Medulla oblongata (tissue), 1 donor: Measurements from ENCODE around the gene NAT16.
A peak's percentile ranks its signal among the peaks of the same experiment; 100 is the strongest.

ENCODE experiments used
- DNase-seq: peaks from one replicate; pipeline ENCODE4 v3.0.0-alpha.2; 2015; ENCODE audit errors: extremely low spot score

NAT16 gene

DNA sequence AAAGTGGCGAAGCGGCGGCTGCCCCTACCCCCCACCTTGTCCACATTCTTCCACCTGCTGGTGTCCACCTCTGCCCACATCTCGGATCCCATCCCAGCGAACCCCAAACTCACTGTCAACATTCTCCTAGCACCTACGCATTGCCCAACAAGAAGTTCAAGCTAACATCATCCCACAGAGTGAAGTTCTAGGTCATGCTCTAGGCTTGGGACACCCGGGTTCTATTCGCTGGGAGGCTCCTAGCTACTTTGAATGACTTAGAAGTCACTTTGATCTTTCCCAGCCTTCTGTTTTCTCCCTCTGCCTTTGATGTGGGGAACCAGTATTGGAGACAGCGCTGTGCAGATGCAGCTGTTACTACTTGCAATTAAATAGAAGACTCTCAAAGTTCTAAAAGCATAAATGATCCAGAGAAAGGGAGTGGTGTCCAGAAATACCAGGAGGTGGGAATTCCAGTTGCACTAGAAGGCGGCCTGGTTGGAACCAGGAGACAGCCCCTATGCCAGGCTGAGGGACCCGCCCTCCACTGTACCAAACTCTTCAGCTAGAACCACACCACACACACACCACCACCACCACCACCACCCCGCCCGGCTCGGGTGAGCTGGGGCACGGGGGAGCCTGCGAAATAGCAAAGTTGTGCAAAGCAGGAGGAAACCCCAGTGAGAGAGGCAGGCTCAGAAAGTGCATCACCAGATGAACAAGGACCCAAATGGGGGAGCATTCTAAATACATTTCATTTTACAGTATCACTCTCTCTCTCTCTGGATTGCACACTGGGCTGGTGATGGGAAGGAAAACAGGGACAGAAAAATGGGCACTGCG is 9.3 kb downstream of the NAT16 start:
- DNase-seq: no peak

DNA sequence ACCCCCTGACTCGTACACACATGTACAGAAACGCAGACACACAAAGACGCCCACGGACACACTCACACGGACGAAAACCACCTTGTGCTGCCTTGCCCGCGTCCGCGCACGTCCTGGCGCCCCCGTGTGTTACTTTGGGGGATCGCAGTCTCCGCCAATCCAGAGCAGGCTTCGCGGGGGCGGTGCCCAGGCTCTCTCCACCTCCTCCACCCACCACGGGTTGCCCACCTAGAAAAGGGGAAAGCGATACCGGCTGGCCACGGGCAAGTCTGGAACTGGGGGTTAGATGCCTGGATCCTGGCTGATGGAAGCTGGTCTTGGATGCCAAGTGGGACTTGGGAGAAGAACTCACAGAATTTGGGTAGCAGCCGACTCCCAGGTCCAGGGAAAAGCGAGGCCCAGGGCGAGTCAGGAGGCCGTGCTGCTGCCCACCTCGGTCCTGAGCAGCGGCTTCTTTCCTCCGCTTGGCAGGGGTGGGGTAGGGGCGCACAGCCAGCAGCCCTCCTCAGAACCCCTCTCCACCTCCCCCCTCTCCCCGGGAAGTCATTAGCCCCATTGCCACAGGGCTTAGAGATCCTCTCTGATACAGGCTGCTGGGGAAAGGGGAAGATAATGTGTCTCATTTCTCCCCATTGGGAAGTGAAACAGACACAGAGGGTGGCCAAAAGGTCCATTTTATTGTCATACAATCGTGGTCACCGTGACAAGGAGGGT is 10.1 kb downstream of the NAT16 start:
- DNase-seq: peak; percentile 41

DNA sequence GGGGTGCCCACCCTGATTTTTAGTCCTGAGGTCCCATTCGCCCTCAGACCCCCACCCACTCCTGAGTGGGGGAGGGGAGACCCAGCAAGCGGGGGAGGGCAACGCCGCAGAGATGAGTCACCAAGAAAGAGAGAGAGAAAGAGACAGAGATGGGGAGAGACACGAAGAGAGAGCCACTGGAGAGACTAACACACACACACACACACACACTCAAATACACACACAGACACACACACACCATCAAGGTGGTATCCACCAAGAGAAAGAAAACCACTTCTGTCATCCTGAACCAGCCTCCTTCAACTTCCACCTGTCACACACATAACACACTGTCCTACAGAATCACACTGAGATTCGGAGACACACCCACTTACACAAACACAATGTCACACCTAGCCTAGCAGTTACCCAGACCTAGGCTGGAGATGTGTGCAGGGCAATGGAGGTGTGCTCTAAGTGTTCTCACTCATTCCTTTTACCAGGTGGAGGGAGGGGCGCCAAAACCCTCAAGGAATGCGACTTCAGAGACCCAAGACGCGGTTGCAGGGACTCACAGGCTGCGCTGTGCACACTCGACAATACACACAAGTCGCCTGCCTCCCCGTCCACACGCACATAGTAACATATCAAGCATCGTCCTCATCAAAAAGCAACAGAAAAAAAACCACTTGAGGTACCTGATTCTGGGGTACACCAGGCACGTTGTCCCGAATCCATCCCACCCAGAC is 10.8 kb downstream of the NAT16 start:
- DNase-seq: no peak

DNA sequence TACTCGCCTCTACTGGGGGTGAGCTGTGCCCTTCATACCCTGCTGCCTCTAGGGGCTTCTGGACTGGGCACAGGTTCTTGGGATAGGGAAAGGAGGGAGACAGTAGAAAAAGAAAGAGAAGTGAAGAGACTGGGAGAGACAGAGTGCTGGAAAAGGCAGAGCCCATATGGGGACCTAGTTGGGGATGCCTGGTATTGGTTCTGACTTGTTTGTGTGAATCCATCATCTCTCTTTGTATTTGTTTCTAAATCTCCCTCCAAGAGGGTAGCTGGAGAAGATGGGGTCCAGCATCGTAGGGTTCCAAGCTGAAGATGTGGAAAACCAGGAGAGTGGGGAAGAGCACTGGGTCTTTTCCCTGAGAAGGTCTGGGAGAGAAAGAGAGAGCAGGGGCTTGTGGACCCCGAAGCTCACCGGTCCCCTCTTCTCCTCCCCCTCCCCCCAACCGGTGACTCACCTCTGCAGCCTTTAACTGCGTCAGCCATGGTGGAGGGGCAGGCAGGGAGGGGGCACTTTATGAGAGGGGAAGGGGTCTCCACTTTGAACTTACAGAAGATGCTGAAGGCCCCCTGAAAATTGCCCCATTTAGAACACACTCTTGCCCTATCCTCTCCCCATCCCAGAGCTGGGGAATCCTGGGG is 11.6 kb downstream of the NAT16 start:
- no peak for DNase-seq

DNA sequence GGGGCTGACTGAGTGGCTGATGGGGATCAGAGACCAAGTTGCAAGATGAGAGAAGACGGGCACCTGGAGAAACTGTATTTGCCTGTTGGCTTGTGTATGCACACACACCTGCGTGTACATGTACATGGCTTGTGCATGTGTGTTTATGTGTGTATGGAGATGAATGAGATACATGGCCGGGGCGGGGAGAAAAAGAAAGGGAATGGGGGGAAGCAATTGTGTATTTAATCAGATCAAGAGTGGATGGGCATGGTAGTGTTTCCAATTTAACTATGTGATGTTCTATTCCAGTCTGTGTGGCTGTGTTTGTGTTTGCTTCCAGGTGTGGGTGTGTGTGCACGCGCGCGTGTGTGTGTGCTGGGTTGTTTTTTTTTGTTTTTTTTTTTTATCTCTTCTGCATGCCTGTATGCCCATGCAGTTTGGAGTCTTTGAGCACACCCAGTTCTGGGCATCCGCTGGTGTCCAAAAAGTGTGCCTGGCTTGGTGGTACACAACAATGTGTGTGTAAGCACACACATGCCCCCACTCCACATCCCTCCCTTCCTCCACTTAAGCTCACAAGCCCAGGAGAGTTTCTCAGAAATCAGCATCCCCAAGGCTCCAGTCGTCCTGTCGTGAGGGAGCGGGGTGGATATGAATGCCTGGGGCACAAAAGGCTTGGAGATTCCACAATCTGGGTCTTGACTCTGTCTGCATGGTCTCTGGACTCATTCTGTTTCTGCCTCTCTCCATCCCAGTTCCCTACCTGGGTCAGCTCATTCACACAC is 12.3 kb downstream of the NAT16 start:
- no peak for DNase-seq

DNA sequence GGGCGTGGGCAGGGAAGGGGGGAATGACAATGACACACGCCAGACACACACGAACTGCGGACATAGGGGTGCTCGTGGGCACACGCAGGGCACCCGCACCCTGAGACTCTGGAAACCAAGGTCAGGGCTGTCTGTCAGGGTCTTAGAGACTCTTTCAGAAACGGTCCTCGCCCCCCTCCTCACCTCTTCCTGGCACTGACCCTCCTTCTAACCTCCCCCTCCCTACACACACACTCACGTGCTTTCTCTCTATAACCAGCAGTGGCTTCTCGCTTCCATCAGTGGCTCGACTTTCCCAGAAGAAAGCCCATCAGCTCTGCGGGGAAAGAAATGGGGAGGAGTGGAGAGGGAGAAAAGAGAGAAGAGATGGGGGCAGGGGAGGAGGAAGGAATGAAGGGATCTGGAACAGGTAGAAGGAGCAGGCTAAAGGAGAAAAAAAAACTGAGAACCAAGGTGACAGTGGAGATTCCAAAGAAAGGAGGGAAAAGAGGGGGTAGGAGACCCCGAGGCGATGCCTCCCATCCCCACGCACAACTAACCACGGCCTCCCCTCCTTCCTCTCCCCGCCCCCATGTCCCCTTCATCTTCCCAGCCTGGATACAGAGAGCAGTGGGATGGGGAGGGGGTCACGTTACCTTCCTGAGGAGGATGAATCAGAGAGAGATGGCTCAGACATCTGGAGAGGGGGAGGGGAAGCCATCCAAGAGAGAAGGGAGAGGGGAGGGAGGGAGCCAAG is 13.0 kb downstream of the NAT16 start:
- no peak for DNase-seq

DNA sequence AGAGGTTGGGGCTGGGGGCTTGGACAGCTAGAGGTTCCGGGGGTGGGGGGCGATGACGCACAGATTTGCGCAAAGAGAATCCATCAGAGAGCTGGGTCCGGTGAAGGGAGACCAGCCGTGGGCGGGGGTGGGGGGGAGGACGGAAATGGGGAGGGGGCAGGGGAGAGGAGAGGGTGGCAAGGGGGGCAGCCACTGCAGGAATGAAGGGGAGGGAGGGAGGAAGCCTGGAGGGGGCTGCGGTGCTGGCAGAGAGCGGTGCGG is 13.5 kb downstream of the NAT16 start:
- DNase-seq: no peak

DNA sequence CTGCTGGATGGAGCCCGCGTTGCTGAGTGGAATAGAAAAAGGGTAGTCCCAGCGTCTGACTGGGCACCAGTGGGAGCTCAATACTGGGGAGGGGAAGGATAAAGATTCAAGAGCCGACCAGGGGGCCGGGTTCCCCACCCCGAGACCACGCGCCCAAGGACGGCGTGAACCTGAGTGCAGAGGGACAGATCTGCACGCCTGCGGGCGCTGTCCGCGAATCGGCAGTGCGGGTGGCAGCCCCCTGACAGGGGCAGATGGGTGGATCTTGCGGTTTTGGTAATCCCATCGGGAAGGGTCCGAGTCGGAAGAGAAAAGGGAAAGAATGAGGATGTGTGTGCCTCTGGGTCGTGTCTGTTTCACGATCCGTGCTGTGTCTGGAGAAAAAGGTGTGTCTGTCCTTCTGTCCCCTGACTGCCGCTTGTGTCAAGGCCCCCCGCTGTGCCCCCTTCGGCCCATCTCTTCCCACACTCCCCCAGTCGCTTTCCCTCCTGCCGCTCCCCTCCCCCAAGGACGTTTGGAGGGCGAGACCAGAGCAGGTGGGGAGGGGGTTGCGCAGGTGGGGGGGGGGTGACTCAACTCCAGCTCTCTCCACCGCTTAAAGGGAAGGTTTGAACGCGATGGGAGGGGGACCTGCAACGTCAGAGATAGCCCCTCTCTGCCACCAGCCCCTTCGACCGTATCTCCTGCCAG is 14.0 kb downstream of the NAT16 start:
- no peak for DNase-seq

DNA sequence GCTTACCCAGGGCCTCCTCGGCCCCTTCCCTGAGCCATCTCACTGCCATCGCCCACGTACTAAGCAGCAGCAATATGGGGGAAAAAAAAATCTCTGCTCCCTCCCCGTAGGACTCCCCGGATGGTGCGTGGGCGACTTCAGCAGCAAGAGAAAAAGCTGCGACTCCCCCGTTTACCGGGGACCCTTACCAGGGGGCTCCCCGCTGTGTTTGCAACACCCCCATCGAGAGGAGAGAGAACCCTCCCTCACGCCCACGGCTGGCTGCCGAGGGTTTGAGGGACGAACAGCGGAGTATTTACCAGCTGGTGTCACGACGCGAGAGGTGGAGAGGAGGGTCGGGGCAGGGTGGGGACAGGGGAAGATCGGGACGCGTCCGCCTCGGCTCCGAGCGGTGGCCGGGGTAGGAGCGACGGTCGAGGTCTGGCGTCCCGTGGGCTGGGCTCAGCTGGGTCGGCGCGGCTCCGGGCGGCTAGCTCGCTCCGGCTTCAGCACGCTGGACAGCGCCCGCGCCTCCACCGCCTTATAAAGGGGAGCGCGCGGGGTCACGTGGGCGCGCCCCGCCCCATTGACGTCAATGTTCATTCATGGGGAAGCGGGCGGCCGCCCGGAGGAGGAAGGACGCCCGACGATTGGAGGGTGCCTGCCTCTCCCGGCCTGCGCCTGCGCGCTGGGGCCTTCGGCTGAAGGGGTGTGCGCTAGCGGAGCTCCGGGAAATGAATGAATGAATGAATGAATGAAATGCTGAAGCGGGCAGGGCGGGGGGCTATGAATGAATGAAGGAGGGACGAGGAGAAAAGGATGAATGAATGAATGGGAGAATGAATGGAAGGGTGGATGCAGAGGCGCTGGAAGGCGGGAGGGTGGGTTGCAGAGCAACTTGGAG is 14.8 kb downstream of the NAT16 start, which contains the start of gene VGF:
Gene VGF (minus strand): TSS at position 495 of the 883 bp plus-strand sequence. CDS start 726 bp downstream, outside the sequence.
- peak; percentile 91 for DNase-seq

DNA sequence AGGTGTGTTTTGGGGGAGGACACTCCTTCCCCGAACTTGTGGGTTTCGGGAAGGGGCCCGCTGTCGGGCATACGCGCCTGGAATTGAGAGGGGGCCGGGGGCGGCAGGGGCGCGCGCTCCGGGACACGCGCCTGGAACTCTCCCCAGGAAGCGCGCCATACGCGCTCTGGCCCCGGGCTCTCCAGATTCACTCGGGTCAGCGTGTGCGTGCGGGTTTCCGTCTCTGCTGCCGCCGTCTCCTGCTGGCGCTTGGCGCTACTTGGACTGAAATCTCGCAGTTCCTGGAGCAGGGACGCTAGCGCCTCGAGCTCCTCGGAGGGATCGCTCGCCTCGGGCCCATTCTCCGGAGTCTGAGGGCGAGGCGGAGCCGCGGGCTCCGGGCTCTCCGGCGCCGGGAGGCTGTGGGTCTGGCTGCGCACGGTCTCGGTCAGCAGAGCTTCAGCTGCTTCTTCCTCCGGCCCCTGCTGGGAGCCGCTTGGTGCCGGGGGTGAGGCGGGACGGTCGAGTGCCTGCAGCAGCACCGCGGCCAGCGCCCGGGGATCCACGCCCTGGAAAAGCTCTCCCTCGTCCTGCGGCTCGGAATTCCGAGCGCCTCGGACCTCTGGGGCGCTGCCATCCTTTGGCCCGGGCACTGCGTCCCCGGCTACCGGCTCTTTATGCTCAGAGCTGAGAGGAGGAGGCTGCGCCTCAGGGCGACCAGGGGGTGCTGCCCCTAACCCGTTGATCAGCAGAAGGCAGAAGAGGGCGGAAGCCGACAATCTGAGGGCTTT is 15.8 kb downstream of the NAT16 start:
- no peak for DNase-seq

DNA sequence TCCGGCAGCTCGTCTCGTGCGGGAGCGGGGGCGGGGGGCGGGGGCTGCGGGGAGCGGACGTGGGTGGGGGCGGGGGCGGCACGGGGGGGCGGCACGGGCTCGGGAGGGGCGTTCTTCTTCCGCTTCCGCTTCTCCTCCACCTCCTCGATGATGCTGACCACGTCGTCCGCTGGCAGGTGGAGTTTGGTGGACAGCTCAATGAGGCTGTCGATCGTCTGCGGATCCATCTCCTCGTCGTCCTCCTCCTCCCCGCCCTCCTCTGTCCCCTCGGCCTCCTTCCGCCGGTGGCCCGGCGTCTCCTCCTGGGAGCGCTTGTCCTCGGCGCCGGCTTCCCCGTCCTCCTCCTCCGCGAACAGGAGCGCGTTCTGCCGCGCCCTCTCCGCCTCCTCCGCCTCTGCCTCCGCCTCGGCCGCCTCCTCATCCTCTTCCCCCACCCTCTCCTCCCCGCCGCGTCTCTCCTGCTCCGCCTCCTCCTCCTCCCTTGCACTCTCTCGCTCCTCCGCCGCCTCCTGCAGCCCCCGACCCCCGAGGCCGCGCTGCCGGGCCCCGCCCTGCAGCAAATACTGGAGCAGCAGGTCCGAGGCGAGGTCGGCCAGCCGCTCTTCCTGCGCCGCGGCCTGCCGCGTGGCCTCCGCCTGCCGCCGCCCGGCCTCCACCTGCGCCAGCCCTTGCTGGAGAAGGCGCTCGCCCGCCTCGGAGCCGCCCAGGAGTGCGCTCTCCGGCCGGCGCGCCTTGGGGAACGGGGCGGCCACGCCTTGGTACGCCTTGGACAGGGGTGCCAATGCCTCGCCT is 16.6 kb downstream of the NAT16 start:
- no peak for DNase-seq

DNA sequence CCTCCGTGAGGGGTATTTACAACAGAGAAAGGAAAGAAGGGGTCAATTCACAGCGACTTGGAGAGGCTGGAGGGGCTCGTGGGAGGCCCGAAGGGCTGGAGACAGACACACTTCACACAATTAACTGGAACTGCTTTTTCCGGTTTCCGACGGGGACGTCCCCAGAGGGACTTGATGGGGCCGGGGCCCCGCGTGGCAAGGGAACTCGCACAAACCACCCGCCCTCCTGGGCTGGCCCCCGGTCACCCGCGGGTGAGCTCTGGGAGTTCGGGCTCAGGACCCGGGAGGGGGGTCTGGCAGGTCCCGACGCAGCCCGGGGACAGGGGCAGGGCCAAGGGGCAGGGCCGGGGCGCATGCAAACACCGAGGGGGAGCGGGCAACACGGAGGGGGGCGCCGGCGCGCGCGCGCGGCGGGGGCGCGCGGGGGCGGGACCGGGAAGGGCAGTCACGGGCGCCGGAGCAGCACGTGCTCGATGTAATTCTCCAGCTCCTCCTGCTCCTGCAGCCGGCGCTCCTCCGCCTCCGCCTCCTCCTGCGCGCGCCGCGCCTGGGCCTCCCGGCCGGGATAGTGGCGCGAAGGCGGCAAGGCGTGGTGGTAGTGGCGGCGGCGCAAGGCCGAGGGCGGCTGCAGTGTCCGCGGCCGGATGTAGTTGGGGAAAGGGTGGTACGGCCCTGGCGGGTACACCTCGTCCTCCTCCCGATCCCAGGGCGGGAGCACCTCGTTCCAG is 17.4 kb downstream of the NAT16 start:
- no peak for DNase-seq

DNA sequence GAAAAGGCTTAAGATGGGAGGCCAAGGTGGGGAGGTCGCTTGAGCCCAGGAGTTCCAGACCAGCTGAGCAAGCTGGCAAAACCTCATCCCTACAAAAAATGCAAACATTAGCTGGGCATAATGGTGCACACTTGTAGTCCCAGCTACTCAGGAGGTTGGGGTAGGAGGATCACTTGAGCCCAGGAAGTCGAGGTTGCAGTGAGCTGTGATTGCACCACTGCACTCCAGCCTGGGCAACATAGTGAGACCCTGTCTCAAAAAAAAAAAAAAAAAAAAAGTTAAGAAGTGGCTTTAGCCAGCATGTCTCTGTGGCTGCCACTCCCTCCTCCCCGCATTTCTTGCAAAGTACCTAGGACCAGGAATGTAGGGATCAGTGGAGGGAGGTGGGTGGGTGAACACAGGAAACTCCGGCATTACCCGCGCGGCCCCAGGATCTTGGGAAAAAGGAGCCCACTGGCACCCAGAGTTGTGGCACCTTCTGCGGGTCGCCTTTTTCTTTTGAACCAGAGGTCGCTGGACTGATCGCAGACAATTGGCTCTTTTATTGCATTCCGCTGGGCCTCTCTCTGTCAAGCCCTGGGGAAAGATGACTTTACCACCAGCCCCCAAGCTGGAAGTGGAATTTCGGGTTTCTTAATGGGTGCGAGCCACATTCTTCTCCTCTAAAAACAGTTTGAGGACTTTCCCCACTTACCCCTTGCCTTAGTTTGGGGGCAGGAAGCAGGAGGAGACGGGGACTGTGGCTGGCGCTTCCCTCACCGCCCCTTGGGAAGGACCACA is 18.2 kb downstream of the NAT16 start:
- DNase-seq: no peak

DNA sequence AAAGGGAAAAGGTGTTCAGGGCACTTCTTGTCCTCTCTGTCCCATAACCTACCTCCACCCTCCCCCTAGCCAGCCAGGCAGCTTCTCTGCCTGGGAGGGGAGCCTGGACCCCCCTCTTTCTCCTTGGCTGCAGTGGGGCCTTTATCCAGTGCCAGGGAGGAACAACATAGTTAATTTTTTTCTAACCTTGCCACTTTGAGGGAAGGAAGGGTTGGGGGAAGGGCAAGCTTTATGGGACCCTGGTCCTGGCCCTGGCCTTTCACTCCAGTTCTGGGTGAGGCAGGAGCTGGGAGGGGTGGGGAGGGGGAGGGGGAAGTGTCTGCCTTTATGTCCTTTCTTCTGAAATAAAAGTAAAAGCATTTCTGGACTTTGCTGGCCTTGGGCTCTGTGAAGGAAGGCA is 19.2 kb downstream of the NAT16 start:
- DNase-seq: no peak

DNA sequence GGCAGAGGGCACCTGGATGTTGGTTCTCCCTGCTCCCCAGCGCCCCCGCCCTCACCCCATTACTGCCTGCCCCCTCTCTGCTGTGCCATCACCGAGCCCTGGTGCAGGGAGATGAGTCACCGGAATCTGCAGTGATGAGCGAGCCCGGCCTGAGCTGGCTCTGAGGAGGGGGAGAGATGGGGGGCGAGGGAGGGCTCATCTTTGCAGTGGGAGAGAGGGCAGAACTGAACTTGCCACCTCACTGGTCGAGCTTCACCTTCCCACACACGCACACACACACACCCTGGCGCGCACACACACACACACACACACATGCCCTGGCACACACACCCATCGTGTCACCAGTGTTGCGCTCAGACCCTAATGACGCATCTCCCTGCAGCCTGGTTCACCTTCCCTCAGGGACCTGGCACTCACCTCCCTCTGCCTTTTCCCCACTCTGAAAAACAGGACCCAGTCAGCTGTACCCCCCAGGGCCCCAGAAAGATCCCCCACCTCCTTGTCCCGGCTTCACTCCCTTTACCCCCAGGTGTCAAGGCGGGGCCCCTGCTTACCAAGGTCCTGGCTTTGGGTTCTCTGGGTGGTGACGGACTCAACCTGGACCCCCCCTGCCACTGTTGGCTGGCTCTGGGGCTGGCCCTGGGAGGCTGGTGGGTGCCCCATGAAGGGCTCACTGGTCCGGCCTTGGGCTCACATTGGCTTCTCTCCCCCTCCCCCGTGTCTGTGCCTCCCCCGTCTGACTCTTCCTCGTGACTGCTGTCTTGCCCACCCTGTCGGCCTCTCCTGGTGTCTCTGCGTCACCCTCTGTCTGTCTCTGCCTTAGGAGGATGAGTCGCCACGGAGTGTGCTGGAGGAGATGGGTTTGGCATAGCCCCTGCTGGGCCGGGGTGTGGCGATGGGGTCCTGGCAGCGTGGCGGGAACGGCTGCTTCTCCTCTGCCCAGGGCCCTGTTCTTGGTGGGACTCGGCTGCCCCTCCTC is 20.1 kb downstream of the NAT16 start:
- no peak for DNase-seq
